ENCODE data around the gene CAMK1D. TPM values are rescaled to one million over a fixed set of nuclear protein-coding genes. Genes with fewer than 3 reads are reported as not detected.
"Not testable (repeated sequence)": the region's sequence is repeated elsewhere in the genome, so short reads cannot be mapped to it uniquely, and the experiment has no call there.

CAMK1D gene
- total RNA-seq, 1 donor from 2014 or later, result 6.5 TPM

GRCh38 chr10:12350925-12351324, 1.6 kb downstream of the CAMK1D start:
- no peak for DNase-seq (ENCODE audit: low read depth, low spot score)
- no peaks in the 10 kb centered on the region for H3K36me3 Mint-ChIP-seq (ENCODE audit: low read depth)

GRCh38 chr10:12351447-12351846, 2.1 kb downstream of the CAMK1D start:
- Mint-ChIP-seq H3K4me3 (peak overlapping the region; percentile 96), H3K36me3 (ENCODE audit: low read depth) (no peaks in the 10 kb centered on the region), H3K4me1 (peaks cover 17% of the 10 kb centered on the region), H3K9me3 (no peaks in the 10 kb centered on the region), H3K27me3 (ENCODE audit: low read depth) (peaks cover 50% of the 10 kb centered on the region), H3K27ac (ENCODE audit: unreplicated experiment) (no peak overlapping the region)
- no peak for TF ChIP-seq CTCF (conservative IDR thresholded peaks at IDR 0.05)
- no peak for DNase-seq (ENCODE audit: low read depth, low spot score)

More at GRCh38 chr10:12350925-12351324, 1.6 kb downstream of the CAMK1D start:
- no peak for TF ChIP-seq CTCF (conservative IDR thresholded peaks at IDR 0.05)
- H3K4me3 Mint-ChIP-seq, result peak overlapping the region; percentile 96
- no peak overlapping the region for H3K27ac Mint-ChIP-seq (ENCODE audit: unreplicated experiment)
- peaks cover 17% of the 10 kb centered on the region for H3K4me1 Mint-ChIP-seq
- H3K9me3 Mint-ChIP-seq, result no peaks in the 10 kb centered on the region
- H3K27me3 Mint-ChIP-seq (ENCODE audit: low read depth), result peaks cover 50% of the 10 kb centered on the region

- no peaks in the 10 kb centered on the region for H3K36me3 Mint-ChIP-seq (ENCODE audit: low read depth)
- no peak for DNase-seq (ENCODE audit: low read depth, low spot score)
- no peak overlapping the region for H3K27ac Mint-ChIP-seq (ENCODE audit: unreplicated experiment)
- no peaks in the 10 kb centered on the region for H3K9me3 Mint-ChIP-seq
- TF ChIP-seq CTCF (conservative IDR thresholded peaks at IDR 0.05), result no peak
- H3K4me3 Mint-ChIP-seq, result peak overlapping the region; percentile 96
- H3K27me3 Mint-ChIP-seq (ENCODE audit: low read depth), result peaks cover 46% of the 10 kb centered on the region
- peaks cover 17% of the 10 kb centered on the region for H3K4me1 Mint-ChIP-seq
These were observed 2.5 kb downstream of the CAMK1D start for GRCh38 chr10:12351889-12352288.

GRCh38 chr10:12353399-12354242, 4.3 kb downstream of the CAMK1D start:
- Mint-ChIP-seq H3K9me3 (no peaks in the 10 kb centered on the region), H3K27ac (ENCODE audit: unreplicated experiment) (no peak overlapping the region), H3K36me3 (ENCODE audit: low read depth) (no peaks in the 10 kb centered on the region), H3K27me3 (ENCODE audit: low read depth) (peaks cover 33% of the 10 kb centered on the region), H3K4me1 (peaks cover 17% of the 10 kb centered on the region), H3K4me3 (peak overlapping the region; percentile 48)
- no peak for TF ChIP-seq CTCF (conservative IDR thresholded peaks at IDR 0.05)
- no peak for DNase-seq (ENCODE audit: low read depth, low spot score)

GRCh38 chr10:12354696-12355095, 5.3 kb downstream of the CAMK1D start:
- H3K27me3 Mint-ChIP-seq (ENCODE audit: low read depth), result peaks cover 33% of the 10 kb centered on the region
- H3K36me3 Mint-ChIP-seq (ENCODE audit: low read depth); H3K4me3 Mint-ChIP-seq; H3K9me3 Mint-ChIP-seq; DNase-seq (ENCODE audit: low read depth, low spot score): not testable (repeated sequence)
- peak overlapping the region; percentile 35 for H3K27ac Mint-ChIP-seq (ENCODE audit: unreplicated experiment)
- peaks cover 22% of the 10 kb centered on the region for H3K4me1 Mint-ChIP-seq

- DNase-seq (ENCODE audit: low read depth, low spot score), result no peak
- H3K4me1 Mint-ChIP-seq, result peaks cover 25% of the 10 kb centered on the region
These were observed 6.0 kb downstream of the CAMK1D start for GRCh38 chr10:12355384-12355783.

More at GRCh38 chr10:12355384-12355783, 6.0 kb downstream of the CAMK1D start:
- Mint-ChIP-seq H3K9me3 (no peaks in the 10 kb centered on the region), H3K36me3 (ENCODE audit: low read depth) (no peaks in the 10 kb centered on the region), H3K27me3 (ENCODE audit: low read depth) (peaks cover 29% of the 10 kb centered on the region), H3K4me3 (no peak overlapping the region), H3K27ac (ENCODE audit: unreplicated experiment) (no peak overlapping the region)
- no peak for TF ChIP-seq CTCF (conservative IDR thresholded peaks at IDR 0.05)

All from neural crest cell (in vitro differentiated cells).